Measurements from ENCODE around the gene COL6A3.
"Not testable (repeated sequence)": the region's sequence is repeated elsewhere in the genome, so short reads cannot be mapped to it uniquely, and the experiment has no call there.

The COL6A3 gene

DNA sequence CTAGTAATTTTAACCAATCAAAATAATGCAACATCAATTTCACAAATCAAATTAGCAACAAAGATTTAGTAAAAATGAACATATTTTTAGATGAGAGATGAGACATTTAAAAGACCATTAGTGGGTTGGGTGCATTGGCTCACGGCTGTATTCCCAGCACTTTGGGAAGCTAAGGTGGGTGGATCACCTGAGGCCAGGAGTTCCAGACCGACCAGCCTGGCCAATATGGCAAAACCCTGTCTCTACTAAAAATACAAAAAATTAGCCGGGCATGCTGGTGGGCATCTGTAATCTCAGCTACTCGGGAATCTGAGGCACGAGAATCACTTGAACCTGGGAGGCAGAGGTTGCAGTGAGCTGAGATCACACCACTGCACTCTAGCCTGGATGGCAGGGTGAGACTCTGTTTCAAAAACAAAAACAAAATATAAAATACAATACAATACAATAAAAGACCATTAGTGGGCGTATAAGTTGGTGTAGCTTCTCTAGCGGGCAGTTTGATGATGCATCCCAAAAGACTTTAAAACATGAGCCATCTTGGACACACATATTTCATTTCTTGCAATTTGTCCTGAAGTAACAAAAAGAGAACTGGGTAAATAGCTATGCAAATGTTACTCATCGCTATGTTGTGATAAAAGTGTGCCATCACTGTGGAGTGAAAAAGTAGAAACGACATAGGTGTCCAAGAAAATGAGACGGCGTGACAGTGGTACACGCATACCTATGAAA is 101.8 kb downstream of the COL6A3 start:
- no peak for DNase-seq

GRCh38 chr2:237310515-237311114 is 103.3 kb downstream of the COL6A3 start:
- DNase-seq: no peak

DNA sequence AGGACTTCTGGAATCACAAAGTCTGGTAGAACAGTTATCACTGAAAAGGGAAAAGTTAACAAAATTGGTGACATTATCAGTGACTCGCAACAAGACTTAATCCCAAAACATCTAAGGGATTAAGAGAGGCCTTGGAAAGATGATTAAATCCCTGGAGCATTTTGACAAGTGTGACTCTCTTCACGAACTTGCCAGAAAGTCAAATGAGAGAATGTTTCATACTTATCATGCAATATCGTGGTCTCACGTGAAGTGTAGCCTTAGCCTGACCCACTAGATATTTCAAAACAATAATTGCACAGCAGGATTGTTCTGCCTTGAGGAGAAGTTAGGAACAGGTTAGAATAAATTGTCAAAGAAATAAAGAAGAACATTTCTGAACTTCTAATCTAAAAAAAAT is 104.5 kb downstream of the COL6A3 start:
- DNase-seq: no peak

GRCh38 chr2:237309011-237309410 is 105.0 kb downstream of the COL6A3 start:
- no peak for DNase-seq

- DNase-seq: no peak
Observed at GRCh38 chr2:237307474-237307873, 106.5 kb downstream of the COL6A3 start.

GRCh38 chr2:237306787-237307170 is 107.2 kb downstream of the COL6A3 start:
- no peak for DNase-seq

DNA sequence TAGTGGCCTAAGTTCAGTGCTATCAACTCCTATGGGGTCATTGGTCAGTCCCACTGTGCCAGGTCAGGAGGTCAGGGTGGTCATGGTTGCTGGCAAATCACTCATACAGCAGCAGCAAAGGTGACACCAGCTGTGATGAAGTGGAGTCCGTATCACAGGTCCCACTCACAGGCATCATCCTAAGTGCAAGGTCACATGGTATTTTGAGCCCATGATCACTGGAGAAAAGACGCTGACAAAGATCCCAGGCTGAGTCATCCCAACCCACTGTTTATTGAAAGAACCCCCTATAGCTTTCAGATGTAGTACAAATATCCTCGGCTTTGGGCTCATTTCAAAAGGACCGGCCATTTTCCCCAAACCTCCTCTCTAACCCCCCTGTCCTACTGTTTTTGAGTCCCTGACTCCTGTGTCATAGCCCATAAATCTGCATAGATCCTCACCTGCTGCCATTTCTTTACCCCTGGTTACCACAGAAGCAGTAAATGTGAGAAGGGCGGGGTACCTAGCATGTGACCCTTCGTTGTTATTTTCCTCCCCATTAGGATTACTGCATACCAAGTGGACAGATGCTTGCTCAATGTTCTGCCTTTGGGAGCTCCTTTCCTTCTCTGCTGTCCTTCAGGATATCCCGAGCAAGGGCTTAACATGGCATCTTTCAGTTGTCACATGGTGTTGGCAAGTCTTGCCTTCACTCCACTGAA is 107.7 kb downstream of the COL6A3 start:
- no peak for DNase-seq

GRCh38 chr2:237305579-237305978 is 108.4 kb downstream of the COL6A3 start:
- no peak for DNase-seq

GRCh38 chr2:237304763-237305514 is 109.0 kb downstream of the COL6A3 start:
- DNase-seq: no peak

DNA sequence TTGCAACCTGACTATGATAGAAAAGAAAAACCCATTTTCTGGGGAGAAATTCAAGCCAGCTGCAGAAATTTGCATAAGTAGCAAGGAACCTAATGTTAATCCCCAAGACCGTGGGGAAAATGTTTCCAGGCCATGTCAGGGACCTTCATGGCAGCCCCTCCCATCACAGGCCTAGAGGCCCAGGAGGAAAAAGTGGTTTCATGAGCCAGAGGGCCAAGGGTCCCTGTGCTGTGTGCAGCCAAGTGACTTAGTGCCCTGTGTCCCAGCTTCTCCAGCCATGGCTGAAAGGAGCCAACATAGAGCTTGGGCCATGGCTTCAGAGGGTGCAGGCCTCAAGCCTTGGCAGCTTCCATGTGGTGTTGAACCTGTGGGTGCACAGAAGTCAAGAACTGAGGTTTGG is 110.7 kb downstream of the COL6A3 start:
- DNase-seq: not testable (repeated sequence)

- no peak for DNase-seq
Observed at GRCh38 chr2:237301595-237301994, 112.4 kb downstream of the COL6A3 start.

DNA sequence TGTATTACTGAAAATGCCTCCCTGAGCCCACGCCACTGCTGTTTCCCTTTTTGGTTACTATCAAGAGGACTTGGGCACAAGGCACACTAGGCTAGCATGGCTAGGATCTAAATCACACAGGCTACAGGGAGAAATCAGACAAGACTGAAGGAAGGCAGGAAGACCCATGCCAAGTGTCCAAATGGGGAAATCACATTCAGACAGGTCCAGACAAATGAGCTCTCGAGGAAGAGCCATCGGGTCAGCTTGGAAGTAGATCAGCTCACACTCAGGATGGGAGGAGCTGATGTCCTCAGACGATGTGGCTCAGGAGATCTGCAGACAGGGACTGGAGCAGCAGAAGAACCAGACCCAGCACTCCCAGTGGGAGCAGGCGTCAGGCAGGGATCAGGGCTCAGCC is 113.2 kb downstream of the COL6A3 start:
- no peak for DNase-seq

GRCh38 chr2:237299906-237300305 is 114.1 kb downstream of the COL6A3 start:
- DNase-seq: no peak

DNA sequence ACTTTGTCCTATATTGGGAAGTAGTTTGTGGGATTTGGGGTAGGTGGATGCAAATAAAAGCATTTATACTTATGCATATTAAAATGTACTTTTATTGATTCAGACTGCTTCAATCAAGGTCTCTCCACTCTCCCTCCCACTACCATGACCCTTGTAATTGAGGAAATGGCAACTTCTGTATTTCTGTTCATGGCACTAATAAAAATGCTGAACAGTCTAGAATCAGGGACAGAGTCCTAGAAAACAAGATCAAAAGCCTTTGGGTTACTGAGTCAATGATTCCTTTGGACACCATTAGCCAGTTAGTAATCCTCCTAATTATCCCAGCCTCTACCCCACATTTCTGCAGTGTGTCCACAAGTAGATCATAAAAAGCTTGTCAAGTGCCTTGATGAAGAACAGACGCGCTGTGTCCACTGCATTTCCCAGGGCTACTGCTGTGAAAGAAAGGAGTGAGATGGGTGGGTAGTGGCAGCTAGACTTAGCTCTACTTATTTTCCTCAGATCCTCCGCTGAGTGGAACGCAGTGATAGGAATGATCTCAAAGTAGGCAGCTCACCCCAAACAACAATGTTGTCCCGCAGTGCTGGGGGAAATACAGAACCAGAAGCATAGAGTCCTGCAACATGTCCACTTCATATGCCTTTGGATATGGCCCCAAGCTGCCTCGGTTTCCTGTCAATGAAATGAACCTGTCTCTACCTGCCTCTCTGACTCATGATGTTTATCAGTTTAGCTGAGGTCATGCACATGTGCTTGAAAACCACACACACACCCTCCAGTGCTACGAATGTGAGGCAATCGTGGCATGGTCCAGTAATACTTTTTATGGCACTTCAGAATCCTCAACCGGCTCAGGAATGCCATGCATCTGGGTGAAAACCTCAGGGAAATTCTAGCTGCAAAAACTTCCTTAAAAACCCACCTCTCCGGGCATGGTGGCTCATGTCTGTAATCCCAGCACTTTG is 115.5 kb downstream of the COL6A3 start:
- no peak for DNase-seq

DNA sequence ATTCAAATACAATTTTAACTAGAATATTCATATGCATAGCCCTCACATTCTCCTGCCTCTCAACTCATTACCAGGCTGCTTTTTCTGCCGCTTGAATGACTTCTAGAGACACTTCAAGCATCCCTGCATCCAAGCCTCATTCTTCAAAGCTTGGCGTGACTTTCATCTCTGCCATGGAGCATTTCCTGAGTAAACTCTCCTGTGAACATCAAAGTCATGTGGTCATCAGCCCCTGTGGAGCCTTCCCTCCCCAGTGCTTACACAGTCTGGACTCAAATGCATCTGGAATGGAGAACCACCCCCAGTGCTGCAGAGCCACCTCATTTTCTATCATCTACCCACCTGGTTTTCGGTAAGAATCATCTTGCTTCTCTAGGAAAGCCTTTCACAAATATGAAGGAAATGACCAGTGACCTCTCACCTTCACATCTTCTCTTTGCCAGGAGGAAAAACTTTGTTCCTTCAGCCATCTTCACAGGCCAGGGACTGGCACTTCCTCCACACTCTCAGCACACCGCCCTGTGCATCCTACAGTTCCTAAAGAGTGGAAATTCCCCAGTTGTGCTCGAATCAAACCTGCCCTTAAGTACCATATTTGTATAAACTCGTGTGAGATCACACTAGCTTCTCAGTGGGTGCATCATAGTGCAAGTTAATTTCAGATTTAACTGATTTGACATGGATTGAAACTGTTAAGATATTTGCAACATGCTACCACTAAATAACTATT is 116.4 kb downstream of the COL6A3 start:
- DNase-seq: no peak

- no peak for DNase-seq
Observed at GRCh38 chr2:237296756-237297155, 117.2 kb downstream of the COL6A3 start.

- DNase-seq: no peak
Observed at GRCh38 chr2:237295889-237296480, 118.0 kb downstream of the COL6A3 start.

- DNase-seq: no peak
Observed at GRCh38 chr2:237294460-237294859, 119.5 kb downstream of the COL6A3 start.

DNA sequence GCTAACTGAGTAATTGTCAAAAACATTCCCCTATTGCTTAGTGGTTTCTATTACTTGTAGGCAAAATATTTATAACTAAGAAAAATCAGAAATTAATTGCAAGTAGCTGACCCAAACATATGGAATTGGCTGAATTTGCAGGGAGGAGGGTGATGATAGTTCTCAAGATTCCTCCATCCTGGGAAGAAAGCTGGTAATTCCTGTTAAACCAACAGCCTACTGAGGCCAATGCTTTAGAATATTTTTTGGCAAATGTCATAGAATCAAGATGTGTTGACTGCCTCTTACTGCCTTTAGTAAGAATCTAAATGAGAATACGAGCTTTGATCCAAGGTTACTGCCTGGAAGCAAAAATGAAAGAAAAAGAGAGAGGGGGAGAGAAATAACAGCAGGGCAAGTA is 120.0 kb downstream of the COL6A3 start:
- DNase-seq: no peak

DNA sequence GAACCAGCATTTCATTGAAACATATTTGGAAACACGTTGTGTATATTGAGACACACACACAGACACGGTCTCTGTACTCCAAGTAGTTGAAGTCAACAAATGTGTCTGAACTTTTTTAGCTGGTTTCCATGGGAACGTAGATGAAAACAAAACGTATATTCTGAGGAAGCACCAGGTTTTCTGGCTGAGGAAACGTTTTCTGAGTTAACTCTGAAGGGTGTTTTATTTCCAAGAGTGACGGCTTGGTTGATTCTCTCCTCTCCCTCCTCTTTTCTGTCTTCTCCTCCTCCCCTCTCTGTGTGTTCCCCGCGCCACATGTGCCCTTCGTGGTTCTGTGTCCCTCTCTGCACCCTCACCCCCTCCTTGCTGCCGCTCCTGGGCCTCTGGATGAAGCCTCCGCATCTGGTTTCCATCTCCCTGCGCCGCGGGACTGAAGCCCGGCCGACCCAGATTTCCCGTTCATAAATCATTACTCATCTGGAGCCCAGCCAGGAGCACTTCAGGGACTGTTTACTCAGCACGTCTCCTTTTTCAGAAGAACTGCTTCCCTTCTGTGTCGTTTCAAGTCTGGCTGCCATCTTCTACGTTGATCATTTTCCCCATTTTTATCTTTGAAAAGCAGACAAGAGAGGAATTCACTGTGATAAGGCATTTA is 122.7 kb downstream of the COL6A3 start:
- peak in 1 of 5 experiments; percentile 14 for DNase-seq

Data from T-helper 2 cell (primary cell).